ENCODE data around the gene AMBN.

DNA sequence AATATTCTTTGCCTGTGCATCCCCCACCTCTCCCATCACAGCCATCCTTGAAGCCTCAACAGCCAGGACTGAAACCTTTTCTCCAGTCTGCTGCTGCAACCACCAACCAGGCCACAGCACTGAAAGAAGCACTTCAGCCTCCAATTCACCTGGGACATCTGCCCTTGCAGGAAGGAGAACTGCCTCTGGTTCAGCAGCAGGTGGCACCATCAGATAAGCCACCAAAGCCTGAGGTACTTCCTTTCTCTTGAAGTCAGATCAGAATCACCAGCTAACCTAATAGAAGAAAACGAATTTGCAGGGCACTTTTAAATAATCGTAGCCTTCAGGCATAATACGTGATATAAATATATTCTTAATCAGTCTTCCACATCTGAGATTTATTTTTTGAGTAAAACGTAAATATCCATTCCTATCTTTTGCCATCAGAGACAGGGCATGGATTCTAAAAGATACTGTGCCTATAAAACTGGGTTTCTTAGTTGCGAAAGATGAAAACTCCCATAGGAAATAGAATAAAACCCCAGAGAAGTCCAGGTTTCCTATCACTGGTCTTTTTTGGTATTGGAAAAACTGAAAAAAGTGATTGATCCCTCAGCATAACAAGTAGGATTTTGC, 9.5 kb downstream of the AMBN start:
- TF ChIP-seq, protein P1, sequence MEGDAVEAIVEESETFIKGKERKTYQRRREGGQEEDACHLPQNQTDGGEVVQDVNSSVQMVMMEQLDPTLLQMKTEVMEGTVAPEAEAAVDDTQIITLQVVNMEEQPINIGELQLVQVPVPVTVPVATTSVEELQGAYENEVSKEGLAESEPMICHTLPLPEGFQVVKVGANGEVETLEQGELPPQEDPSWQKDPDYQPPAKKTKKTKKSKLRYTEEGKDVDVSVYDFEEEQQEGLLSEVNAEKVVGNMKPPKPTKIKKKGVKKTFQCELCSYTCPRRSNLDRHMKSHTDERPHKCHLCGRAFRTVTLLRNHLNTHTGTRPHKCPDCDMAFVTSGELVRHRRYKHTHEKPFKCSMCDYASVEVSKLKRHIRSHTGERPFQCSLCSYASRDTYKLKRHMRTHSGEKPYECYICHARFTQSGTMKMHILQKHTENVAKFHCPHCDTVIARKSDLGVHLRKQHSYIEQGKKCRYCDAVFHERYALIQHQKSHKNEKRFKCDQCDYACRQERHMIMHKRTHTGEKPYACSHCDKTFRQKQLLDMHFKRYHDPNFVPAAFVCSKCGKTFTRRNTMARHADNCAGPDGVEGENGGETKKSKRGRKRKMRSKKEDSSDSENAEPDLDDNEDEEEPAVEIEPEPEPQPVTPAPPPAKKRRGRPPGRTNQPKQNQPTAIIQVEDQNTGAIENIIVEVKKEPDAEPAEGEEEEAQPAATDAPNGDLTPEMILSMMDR (conservative IDR thresholded peaks at IDR 0.05), result peak; percentile 72
- TF ChIP-seq EZH2 (IDR thresholded peaks at IDR 0.05; ENCODE audit: low read depth), result no peak
